ENCODE results near the gene ARHGAP25. TPM values are rescaled to one million over a fixed set of nuclear protein-coding genes. Genes with fewer than 3 reads are reported as not detected.

Gene ARHGAP25
- total and polyA plus RNA-seq, 10 of the 15 experiments (the other 5 are each of a cell fraction or from before 2014, with no cell fraction given): 0.15 to 1.0 (median 0.46) TPM

GRCh38 chr2:68749345-68749744, 14.7 kb downstream of the ARHGAP25 start:
- no TSS peak for BruUV-seq (replicated peaks)
- FAIRE-seq (no peak), DNase-seq (ENCODE audit: low read depth, low spot score) (no peak), ATAC-seq (no peak)
- SMC1A ChIA-PET (ENCODE audit: uncharacterized antibody, unreplicated experiment): interaction anchor here (1.0 to 1.3 kb wide), 5 partner anchors 39 to 286 kb away, joined by 3 to 5 read pairs (median 3); no protein-coding TSS in a partner anchor
- Histone ChIP-seq H3K4me2 (ENCODE audit: control insufficient read depth, insufficient read depth) (no peak overlapping the region), H2AFZ (ENCODE audit: control insufficient read depth, low read depth, low read length) (no peak overlapping the region), H3K4me3 (no peak overlapping the region), H3K9ac (ENCODE audit: control insufficient read depth, insufficient read depth, low read length) (no peak overlapping the region), H3K4me1 (ENCODE audit: control insufficient read depth, insufficient read depth, low read length) (no peaks in the 10 kb centered on the region; the same call in 1 of the 2 replicates), H3K36me3 (ENCODE audit: control insufficient read depth in 2 of 2, insufficient read depth in 2 of 2, low read length in 1 of 2) (no peaks in the 10 kb centered on the region), H3K9me3 (replicated peaks; ENCODE audit: control insufficient read depth, insufficient read depth, low read length) (no peaks in the 10 kb centered on the region), H3K27ac (ENCODE audit: control insufficient read depth, insufficient read depth) (no peak overlapping the region), H3K79me2 (ENCODE audit: control insufficient read depth, insufficient read depth, low read length) (no peaks in the 10 kb centered on the region), H4K20me1 (ENCODE audit: control insufficient read depth, insufficient read depth) (no peaks in the 10 kb centered on the region; the same call in 1 of the 2 replicates), H3K27me3 (replicated peaks in 1 of 2; ENCODE audit: control insufficient read depth in 2 of 2, insufficient read depth in 2 of 2, low read length in 1 of 2) (peaks cover 0 to 1% of the 10 kb centered on the region in 2 experiments; a peak in 2 of 4 replicates)
- 85% methylated on average over 6 of the region's 6 CpGs for WGBS (ENCODE audit: insufficient coverage, insufficient replicate concordance, low lambda C conversion rate, missing lambda C conversion rate)
- intact Hi-C loops (cut with micrococcal nuclease; ENCODE audit: unreplicated experiment): no loop called here
- no peak for TF ChIP-seq EP300 (IDR thresholded peaks at IDR 0.05; ENCODE audit: borderline replicate concordance in 1 of 2, control insufficient read depth in 1 of 2, low read depth in 2 of 2, low read length in 2 of 2)
- TF ChIP-seq HSF1 (IDR thresholded peaks at IDR 0.05; ENCODE audit: low read depth, low read length): no peak
- no peak for TF ChIP-seq BCL3 (IDR thresholded peaks at IDR 0.05; ENCODE audit: borderline replicate concordance, insufficient read depth, low read depth, low read length, poor library complexity, severe bottlenecking)
- no peak for TF ChIP-seq FOXK2 (IDR thresholded peaks at IDR 0.05)
- CTCF ChIA-PET: interaction anchor here (0.6 to 2.7 kb wide), 10 partner anchors 8 to 724 kb away, joined by 3 to 21 read pairs (median 4); partner anchors contain the start of gene ARHGAP25
- POLR2A ChIA-PET: no interaction called here
- in situ Hi-C loops (cut with MboI): no loop called here
- RAD21 ChIA-PET (ENCODE audit: unreplicated experiment): no interaction called here

All from GM12878 (cell line).